ENCODE data around the gene TLCD5. TPM values are rescaled to one million over a fixed set of nuclear protein-coding genes. Genes with fewer than 3 reads are reported as not detected.

Gene TLCD5
- polyA plus RNA-seq, 3 donors: 1.7 to 3.6 (median 2.7) TPM

GRCh38 chr11:120354779-120355178 is 29.7 kb downstream of the TLCD5 start:
- no peak overlapping the region for H3K27ac ChIP-seq (ENCODE audit: low read depth, low read length)
- WGBS, 3 donors: 53 to 79% (median 67%) methylated on average over 6 of the region's 6 CpGs

- H3K27ac ChIP-seq (ENCODE audit: low read depth, low read length): no peak overlapping the region
- WGBS, 3 donors: 93 to 96% (median 95%) methylated on average over 6 of the region's 6 CpGs
These were observed 32.5 kb downstream of the TLCD5 start for GRCh38 chr11:120357620-120358019.

- H3K27ac ChIP-seq (ENCODE audit: low read depth, low read length): no peak overlapping the region
- 49 to 92% (median 91%) methylated on average over 3 of the region's 3 CpGs for WGBS, 3 donors
These were observed 33.6 kb downstream of the TLCD5 start for GRCh38 chr11:120358729-120359128.

GRCh38 chr11:120363436-120363835 is 38.3 kb downstream of the TLCD5 start:
- H3K27ac ChIP-seq (ENCODE audit: low read depth, low read length): no peak overlapping the region

GRCh38 chr11:120365512-120365911 is 40.4 kb downstream of the TLCD5 start:
- H3K27ac ChIP-seq (ENCODE audit: low read depth, low read length): no peak overlapping the region

GRCh38 chr11:120372296-120372695 is 47.2 kb downstream of the TLCD5 start:
- H3K27ac ChIP-seq (ENCODE audit: low read depth, low read length): no peak overlapping the region

GRCh38 chr11:120375076-120375475 is 50.0 kb downstream of the TLCD5 start:
- WGBS, 3 donors: 80 to 85% (median 83%) methylated on average over 3 of the region's 3 CpGs
- H3K27ac ChIP-seq (ENCODE audit: low read depth, low read length): no peak overlapping the region

GRCh38 chr11:120376547-120377182 is 51.6 kb downstream of the TLCD5 start:
- WGBS, 3 donors: 73 to 84% (median 81%) methylated on average over 6 of the region's 6 CpGs
- H3K27ac ChIP-seq (ENCODE audit: low read depth, low read length): no peak overlapping the region

GRCh38 chr11:120378474-120378873 is 53.4 kb downstream of the TLCD5 start:
- H3K27ac ChIP-seq (ENCODE audit: low read depth, low read length): no peak overlapping the region
- 79 to 96% (median 83%) methylated on average over 3 of the region's 3 CpGs for WGBS, 3 donors

- 86 to 89% (median 87%) methylated on average over 7 of the region's 7 CpGs for WGBS, 3 donors
- H3K27ac ChIP-seq (ENCODE audit: low read depth, low read length): no peak overlapping the region
These were observed 56.3 kb downstream of the TLCD5 start for GRCh38 chr11:120381401-120381800.

Other genes with a start within 250 kb of the TLCD5 start
- 1 to 10 TPM in 2 of 3 donors, under 1 TPM in 1; 0.41 to 2.1 (median 1.8) TPM for gene TRIM29, start 187.2 kb upstream of the TLCD5 start, polyA plus RNA-seq
- gene OAF, start 114.3 kb upstream of the TLCD5 start, polyA plus RNA-seq: 100 to 1,000 TPM in 1 of 3 donors, 10 to 100 TPM in 2; 37.0 to 110 (median 49.4) TPM
- under 1 TPM in 2 of 3 donors, not detected in 1; 0.08 to 0.16 TPM for gene POU2F3, start 85.2 kb upstream of the TLCD5 start, polyA plus RNA-seq
- 10 to 100 TPM; 13.9 to 27.7 (median 20.7) TPM for gene ARHGEF12, start 11.1 kb downstream of the TLCD5 start, polyA plus RNA-seq
- gene GRIK4, start 186.4 kb downstream of the TLCD5 start, polyA plus RNA-seq: under 1 TPM; under 0.01 to 0.15 (median 0.01) TPM